HG03097 (cell line): ENCODE results near the gene ARHGAP24.

ENCODE experiments used
- ATAC-seq: cut with Tn5 transposase; IDR thresholded peaks from one replicate; pipeline ENCODE4 v1.9.1; 2021; ENCODE audit not compliant: unreplicated experiment, low FRiP score

ARHGAP24 gene

DNA sequence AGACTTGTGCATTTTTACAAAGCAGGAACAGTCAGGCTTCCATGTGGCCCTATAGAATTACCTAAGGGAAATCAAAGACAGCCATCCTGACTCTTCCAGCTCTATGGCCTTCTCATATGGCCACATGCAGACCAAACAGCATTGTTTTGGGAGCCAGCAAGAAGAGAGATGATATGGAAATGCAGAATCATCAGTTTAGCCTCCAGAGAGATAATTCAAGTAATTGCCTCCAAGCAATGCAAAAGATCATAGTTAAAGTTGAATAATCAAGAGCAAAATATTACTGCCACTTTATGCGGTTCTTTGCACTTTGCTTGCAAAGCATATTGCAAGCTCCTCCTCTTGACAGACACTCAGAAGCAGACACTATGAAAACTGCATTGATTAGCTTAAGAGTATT, 207.4 kb downstream of the ARHGAP24 start:
- ATAC-seq, result no peak

DNA sequence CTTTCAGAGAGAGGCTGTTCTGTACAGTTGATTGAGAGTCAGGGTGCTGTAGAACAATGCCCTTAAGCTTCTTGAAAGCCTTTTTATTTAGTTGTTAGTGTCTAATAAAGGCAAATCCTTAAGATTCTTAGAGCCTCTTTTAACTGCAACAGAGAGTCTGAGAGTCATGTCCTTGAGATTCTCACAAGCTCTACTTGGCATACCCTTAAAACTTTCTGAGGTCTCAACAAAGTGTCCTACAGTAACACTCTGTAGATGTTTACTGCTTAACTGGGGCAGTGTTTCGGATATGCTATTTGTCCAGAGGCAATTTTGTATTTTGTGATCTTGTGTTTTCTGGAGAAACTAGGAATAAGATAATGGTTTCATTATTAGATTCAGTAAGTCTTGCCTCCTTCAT, 209.7 kb downstream of the ARHGAP24 start:
- ATAC-seq, result no peak

DNA sequence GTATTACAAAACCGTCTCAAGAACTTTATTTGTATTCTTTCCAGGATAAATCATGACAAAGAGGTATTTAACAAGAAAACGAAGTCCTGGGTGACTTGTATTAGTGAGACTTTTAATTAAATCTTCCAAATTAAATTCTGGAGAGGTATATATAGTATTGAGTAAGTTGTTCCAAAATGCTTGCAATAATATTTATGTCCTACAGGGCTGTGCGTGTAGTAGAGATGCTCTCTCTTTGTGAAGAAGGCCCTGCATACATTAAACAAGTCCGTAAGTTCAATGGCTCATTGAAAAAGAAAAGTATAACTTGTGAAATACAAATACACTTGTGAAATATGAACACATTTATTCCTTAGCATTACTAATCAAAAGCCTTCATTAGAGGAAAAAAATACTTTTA, 211.4 kb downstream of the ARHGAP24 start:
- no peak for ATAC-seq

DNA sequence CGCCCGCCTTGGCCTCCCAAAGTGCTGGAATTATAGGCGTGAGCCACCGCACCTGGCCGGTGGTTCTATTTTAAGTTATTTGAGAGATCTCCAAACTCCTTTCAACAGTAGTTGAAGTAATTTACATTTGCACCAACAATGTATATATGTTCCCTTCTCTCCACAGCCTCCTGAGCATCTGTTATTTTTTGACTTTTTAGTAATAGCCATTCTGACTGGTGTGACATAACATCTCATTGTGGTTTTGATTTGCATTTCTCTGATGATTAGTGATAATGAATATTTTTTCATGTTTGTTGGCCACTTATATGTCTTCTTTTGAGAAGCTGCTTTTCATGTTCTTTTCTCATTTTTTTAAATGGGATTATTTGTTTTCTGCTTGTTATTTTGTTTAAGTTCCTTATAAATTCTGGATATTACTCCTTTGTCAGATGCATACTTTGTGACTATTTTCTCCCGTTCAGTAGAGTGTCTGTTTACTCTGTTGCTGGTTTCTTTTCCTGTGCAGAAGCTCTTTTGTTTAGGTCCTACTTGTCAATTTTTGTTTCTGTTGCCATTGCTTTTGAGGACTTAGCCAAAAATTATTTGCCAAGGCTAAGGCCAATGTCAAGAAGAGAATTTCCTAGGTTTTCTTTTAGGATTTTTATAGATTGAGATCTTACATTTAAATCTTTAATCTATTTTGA, 213.2 kb downstream of the ARHGAP24 start:
- ATAC-seq, result no peak

DNA sequence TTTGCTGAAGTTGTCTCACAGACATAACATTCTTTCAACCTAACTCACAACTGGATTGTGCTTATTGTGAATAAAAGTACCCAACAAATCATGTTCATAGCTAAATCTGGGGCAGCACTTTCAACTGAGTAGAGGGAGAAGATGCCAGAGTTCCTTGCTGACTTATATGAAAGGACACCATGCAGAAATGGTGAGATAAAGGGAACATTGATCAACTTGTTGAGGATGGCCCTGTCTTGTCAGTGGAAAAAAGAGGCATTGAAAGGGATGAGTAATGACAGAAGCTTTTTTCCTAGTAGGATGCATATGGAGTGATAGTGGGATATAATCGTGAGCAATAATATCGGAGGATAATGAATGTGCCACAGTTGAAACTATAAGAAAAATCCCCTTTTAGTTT, 221.7 kb downstream of the ARHGAP24 start:
- no peak for ATAC-seq

DNA sequence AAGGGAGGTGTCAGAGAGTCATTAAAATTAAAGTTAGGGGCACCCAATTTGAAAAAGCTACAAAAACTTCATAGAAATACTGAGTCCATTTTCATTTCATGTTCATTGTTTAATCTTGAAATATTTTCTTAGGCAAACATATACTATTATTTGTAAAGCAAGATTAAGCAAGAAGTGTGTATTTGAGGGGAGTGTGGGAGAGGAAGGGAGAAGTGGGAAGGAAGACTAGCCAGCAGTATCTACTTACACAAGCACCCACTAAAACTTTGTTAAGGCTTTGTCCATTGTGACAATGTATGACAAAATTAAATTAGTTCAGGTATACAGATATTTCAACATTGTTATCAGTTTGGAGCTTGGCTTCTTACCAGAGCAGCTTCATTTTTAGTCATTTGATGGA, 222.9 kb downstream of the ARHGAP24 start:
- ATAC-seq, result no peak

DNA sequence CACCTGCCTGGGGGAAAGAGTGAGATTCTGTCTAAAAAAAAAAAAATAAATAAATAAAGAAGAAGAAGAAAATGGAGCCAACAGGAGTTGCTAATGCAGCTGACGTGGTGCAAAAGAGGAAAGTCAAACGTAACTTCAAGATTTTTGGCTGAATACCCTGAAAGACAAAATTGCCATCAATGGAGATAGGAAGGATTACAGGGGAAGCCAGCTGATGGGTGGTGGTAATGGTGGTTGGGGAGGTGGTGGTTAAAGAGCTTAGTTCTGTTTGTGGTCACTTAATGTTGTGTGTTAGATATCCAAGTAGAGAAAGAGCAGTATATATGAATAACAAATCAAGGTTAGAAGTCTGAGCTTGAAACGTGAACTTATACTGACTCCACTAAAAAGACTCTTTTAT, 225.4 kb downstream of the ARHGAP24 start:
- no peak for ATAC-seq

DNA sequence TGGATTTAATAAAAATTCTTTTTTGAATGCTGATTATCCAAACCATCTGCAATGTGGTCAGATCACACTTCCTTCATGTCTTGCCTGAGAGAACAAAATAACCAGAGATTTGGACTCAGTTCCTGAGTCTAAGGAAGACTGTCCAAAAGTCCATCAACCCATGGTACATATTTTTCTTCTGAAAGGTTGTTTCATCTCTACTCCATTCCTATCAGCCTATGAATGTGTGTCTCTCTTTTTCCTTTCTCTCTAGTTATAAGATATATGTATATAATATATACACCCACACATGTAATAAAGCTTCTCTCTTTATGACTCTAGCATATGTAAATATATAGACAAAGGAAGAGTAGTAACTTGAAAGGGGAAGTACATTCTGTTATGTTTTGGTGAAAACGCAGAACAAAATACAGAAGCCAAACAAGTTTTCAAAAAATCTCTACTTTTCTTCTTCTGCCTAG, 226.9 kb downstream of the ARHGAP24 start:
- peak; percentile 97 for ATAC-seq

DNA sequence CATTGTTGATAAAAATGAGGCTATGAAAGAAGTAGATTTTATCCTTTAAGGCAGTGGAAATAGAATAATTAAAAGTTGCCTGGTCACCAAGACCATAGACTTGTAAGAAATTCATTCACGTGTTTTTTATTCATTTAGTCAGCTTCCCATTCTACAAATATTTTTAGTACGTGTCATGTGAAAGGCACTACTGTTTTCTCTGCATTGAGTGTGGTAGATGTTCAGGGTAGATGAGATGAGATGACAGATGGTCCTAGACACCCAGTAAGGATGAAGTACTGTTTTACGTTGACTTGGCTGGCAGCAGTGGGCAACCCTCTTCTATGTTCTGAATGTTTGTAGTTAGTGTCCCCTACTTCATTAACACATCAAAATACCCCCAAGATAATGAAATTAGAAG, 228.1 kb downstream of the ARHGAP24 start:
- ATAC-seq, result no peak

DNA sequence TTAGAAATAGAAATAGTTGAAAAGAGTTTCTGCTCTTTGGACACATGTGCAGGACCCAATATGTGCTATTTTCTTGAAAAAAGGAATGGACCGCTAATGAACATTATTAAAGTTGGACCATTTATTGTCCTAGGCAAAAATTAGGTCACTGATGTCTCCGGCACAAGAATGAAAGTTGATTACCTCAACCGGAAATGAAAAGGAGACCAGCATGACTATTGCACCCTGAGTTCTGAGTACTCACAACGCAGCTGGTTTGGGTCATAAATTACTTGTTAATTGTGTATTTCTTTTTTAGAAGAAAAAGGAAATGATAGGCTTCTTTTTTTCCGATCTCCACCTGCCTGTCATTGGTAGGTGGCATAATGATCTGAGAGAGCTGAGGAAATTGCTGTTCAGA, 232.7 kb downstream of the ARHGAP24 start:
- ATAC-seq, result peak; percentile 78

DNA sequence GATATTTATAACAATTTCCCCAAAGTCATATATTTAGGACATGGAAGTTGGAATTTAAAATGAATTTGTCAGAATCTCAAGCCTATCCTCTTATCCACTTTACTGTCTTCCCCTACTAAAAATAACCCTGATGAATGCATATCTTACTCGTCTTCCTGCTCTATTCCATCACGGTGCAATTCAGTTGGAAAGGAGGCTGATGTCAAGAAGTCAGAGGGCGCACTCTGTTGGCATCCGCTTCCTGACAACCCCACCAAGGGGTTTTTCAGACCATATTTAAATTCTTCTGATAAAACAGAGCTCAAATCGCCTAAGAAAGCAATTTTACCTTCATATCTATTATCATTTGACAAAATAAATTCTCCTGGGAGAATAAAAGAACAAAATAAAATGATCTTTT, 233.5 kb downstream of the ARHGAP24 start:
- ATAC-seq, result no peak

DNA sequence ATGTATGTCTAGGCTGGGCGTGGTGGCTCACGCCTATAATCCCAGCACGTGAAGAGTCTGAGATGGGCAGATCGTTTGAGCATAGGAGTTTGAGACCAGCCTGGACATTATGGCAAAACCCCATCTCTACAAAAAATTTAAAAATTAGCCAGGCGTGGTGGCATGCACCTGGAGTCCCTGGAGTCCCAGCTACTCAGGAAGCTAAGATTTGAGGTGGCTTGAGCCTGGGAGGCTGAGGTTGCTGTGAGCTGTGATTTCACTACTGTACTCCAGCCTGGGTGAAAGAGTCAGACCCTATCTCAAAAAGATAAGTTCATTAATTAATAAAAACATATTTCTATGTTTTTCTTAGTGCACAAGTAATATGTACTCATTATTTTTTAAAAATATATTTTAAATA, 238.1 kb downstream of the ARHGAP24 start:
- ATAC-seq, result no peak

DNA sequence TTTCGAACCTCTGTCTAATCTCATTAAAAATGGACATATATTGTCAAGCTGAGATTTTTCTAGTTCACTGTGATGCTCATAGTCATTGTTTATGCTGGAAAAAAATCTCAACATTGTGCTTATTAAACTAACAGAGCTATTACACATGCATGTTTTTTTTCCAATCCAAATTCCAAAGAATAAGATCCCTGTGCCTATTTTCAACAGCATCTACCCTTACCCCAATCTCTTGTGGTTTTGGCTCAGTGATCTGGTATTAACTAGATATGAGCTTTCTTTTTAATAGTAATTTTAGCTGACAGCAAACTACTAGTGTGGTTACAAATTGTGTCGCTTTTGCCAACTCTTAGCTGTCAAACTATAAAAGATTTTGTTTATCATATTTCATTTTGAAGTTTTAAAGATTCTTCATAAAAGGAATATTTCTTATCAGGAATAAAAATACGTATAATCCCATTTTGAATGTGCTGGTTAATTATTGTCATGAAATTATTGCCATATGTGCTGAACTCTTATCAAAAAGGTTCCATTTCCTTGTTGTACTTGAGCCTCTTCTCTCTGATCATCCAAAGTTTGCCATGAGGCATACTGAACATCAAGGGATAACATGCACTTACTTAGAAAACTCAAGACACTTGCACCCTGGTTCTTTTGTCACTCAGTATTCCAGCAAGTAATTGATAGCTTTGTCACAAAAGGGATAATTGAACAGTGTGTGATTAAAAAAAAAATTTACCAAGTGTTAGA, 241.2 kb downstream of the ARHGAP24 start:
- no peak for ATAC-seq

DNA sequence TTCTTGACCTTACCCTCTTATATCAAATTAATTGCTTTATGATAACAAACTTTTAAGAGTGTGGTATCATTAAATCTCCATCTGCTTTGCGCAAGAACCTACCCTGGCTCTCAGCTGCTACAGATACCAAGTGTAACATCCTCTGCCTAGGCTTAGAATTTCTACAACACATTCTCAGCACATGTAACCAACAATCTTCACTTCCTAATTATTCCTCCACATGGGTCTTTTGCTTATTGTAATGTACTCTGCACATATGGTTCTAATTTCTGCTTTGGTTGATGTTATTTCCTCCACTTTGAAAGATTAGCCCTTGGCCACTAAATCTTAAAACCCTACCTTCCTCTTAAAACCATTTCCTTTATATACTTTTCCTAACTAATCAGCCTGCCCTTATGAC, 242.4 kb downstream of the ARHGAP24 start:
- no peak for ATAC-seq

DNA sequence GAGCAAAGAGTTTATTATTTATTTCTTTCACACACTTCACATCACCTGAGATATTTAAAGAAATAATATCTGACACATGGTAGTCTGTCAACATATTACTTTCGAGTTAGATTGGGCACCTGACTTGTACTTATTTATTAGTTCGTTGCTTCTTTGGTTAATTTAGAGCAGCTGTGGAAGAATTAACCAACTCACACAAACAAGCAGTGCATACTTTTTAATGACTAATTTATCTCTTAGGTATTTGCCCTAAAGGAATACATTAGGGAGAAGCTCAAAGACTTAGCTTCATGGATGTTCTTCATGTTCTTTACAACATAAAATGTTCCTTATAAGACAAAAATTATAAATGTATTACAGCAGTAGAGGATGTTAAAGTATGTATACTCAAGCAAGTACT, 242.9 kb downstream of the ARHGAP24 start:
- ATAC-seq, result no peak

DNA sequence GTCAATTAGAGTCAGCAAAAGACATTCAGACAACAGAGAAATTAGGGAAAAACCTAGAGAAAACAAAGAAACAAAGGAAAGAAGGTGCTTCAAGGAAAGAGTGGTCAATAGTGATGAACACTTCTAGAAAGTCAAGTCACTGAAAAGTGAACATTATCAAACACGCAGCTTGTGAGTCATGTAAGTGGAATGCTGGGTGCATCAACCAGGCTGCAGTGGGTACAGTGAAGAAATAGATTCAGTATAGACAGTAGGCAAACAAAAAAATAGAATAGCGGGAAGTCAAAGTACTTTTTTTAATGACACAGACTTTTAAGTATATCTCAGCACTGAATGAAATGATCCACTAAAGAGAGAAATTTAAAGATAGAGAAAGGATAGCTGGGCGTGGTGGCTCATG, 245.8 kb downstream of the ARHGAP24 start:
- ATAC-seq, result no peak

DNA sequence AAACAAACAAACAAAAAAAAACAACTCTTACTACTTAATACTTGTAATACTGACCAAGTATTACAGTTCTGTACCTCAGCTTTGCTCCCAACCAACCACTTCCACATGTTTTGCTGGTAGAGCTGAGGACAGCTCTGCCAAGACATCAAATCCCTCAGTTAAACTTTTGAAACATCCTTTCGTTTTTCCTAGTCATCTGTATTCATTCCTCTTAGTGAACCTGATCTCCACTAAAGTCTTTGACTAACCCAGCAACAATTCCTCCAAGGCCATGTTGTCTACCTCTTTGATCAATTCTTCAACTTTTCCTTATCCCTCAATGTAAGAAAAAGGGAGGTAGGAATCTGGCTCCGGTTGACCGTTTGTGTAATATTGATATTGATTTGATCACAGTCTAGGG, 247.5 kb downstream of the ARHGAP24 start:
- ATAC-seq, result no peak

DNA sequence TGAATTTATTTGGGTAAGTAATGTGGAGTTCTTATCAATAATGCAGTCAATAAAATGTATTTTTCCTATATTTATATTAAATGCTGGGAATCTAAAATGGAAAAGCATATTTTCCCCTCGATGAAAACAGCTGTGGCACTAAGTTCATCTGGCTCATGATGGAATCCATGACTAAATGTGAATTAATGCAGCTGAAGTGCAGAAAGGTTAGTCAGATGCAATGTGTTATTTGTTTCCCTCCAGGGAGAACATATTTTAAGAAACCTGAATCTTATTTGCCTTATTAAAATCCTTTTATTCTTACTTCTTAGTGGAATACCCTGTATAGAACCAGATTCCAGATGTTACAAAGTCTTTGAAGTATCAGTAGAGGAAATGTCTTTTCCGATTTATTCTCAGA, 247.9 kb downstream of the ARHGAP24 start:
- no peak for ATAC-seq

DNA sequence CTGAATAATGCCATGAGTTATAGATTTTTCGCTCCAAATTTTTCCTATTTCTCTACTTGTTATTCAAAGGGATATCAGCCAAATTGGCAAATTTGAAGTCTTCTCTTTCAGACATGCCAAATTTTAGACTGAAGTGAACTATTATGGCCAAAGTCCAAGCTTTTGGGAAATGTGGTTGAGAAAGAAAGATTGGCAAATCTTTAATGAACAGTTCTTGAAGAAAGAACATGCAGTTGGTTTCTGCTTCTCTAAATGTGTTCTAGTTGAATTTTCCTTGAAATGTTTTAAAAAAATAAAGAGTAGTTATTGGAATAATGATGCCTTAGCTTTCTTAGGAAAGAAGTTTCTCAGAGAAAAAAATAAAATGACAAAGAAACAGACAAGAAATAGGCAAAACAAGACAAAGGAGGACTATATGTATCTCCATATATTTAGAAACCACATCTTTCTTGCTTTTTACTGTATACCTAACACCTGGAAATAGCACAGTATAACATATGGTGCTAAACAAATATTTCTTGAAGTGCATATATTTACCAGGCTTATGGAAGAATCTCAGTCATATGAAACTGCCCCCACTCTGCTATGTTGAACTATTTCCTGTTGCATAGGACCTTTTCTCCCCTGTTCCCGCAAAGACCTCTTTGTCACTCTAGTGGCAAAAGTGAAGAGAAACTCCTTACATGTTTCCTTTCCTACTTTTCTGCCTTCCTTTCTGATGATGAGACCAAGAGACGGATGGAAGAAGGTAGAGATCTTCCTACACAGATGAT, 250.0 kb downstream of the ARHGAP24 start:
- ATAC-seq, result peak; percentile 56

DNA sequence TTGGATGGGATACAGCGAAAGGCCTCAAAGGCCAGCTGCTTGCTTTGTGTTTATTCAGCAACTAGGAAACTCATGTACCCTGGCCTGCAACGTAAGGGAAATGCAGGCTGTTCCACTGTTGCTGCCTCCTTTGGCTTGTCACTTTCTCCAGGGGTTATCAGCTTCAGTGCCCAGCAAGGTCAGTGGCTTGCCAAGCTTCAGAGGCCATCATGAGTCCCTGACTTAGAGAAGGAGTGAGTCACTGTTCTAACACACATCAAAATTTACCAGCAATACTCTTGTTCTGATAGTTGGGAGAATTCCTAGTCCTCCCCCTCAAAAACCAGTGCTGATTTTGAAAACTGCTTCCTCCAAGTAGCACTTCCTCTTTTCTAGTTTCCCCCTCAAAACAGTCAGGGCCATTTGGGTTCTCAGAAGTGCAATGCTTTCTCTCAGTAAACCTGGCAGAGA, 250.8 kb downstream of the ARHGAP24 start:
- ATAC-seq, result peak; percentile 69

DNA sequence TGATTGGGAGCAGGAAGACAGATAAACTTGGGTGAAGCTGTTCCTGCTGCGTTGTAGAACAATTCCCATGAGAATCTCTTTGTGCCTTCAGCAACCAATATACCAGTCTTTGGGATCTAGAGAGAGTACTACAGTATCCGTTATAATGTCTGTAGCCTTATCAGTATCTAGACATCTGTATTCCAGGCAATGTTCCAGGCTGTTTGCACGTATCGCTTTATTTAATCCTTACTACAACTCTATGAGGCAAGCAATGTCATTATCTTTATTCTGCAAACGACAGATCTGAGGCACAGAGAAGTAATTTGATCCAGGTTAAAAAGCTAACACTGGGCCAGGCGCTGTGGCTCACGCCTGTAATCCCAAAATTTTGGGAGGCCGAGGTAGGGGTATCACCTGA, 251.6 kb downstream of the ARHGAP24 start:
- no peak for ATAC-seq
